MCF 10A (cell line): ENCODE results near the gene EPB41. TPM values are rescaled to one million over a fixed set of nuclear protein-coding genes. Genes with fewer than 3 reads are reported as not detected.

ENCODE experiments used
- BruUV-seq: library from RNA; stranded (reverse); fragments of 400-500 nt; replicated peaks from 2 replicates; lab custom pipeline; 2021; lab: Mats Ljungman, UMichigan
- CTCF ChIA-PET: fragments of 300-600 bp; sonication (Branson Sonifier 250); formaldehyde crosslinking; extraction: SDS; loops from one replicate; lab custom pipeline; 2021; ENCODE audit warnings: antibody characterized with exemption, inconsistent platforms; lab: Yijun Ruan, JAX
- POLR2A ChIA-PET: fragments of 300-600, 350-650 bp; sonication (Branson Sonifier 250); formaldehyde crosslinking; extraction: SDS; loops from one replicate; lab custom pipeline; 2020; ENCODE audit warnings: antibody characterized with exemption, inconsistent platforms; lab: Yijun Ruan, JAX
- DNase-seq: peaks from one replicate; pipeline ENCODE4 v3.0.0-alpha.2; 2018; ENCODE audit not compliant: unreplicated experiment
- H3K27ac Mint-ChIP-seq: one replicate; pipeline ENCODE4 v1.8.0; 2022; ENCODE audit warnings: mild to moderate bottlenecking, low read depth, mixed read lengths; ENCODE audit not compliant: unreplicated experiment
- H3K27me3 Mint-ChIP-seq: one replicate; pipeline ENCODE4 v1.8.0; 2022; ENCODE audit warnings: mixed read lengths; ENCODE audit not compliant: insufficient read depth, unreplicated experiment
- H3K36me3 Mint-ChIP-seq: one replicate; pipeline ENCODE4 v1.8.0; 2022; ENCODE audit warnings: mild to moderate bottlenecking, moderate library complexity, mixed read lengths; ENCODE audit not compliant: insufficient read depth, unreplicated experiment
- H3K4me1 Mint-ChIP-seq: one replicate; pipeline ENCODE4 v1.8.0; 2022; ENCODE audit warnings: mixed read lengths; ENCODE audit not compliant: insufficient read depth, unreplicated experiment
- H3K4me3 Mint-ChIP-seq: one replicate; pipeline ENCODE4 v1.8.0; 2022; ENCODE audit warnings: mild to moderate bottlenecking, moderate library complexity, mixed read lengths; ENCODE audit not compliant: unreplicated experiment
- H3K9me3 Mint-ChIP-seq: one replicate; pipeline ENCODE4 v1.8.0; 2022; ENCODE audit warnings: mixed read lengths; ENCODE audit not compliant: unreplicated experiment
- CTCF ChIP-seq: fragments of 200-600 bp; IDR thresholded peaks from one replicate; pipeline ENCODE4 v1.8.0; 2022; ENCODE audit warnings: antibody characterized with exemption, mild to moderate bottlenecking; ENCODE audit not compliant: unreplicated experiment
- intact Hi-C: fragments of 100-400 bp; cut with micrococcal nuclease; formaldehyde crosslinking; loops from 2 replicates; pipeline ENCODE4 v1.14.1; 2022
- total RNA-seq: library from RNA; stranded (reverse); gene quantifications from 2 replicates; pipeline ENCODE4 v1.2.3, GENCODE V29; 2022

Gene EPB41
- total RNA-seq, 1 experiment from 2014 or later = 15.0 TPM

- ChIA-PET CTCF (no interaction called here), POLR2A (interaction anchor here (1.0 to 1.1 kb wide), 2 partner anchors 54 to 62 kb away, joined by 3 read pairs; no protein-coding TSS in a partner anchor)
- no peak for TF ChIP-seq CTCF
- Mint-ChIP-seq H3K4me3 (no peak overlapping the region), H3K27ac (no peak overlapping the region), H3K9me3 (no peaks in the 10 kb centered on the region), H3K4me1 (peaks cover 24% of the 10 kb centered on the region), H3K27me3 (no peaks in the 10 kb centered on the region), H3K36me3 (no peaks in the 10 kb centered on the region)
- intact Hi-C loops = no loop called here
- no TSS peak for BruUV-seq
- DNase-seq = no peak
Observed at GRCh38 chr1:28976248-28976647, 61.9 kb downstream of the EPB41 start.

GRCh38 chr1:28981210-28981609, 66.8 kb downstream of the EPB41 start:
- intact Hi-C loops = no loop called here
- DNase-seq = no peak
- Mint-ChIP-seq H3K27ac (no peak overlapping the region), H3K4me1 (no peaks in the 10 kb centered on the region), H3K9me3 (peaks cover 6% of the 10 kb centered on the region), H3K36me3 (no peaks in the 10 kb centered on the region), H3K27me3 (no peaks in the 10 kb centered on the region), H3K4me3 (no peak overlapping the region)
- TF ChIP-seq CTCF = no peak
- POLR2A ChIA-PET = no interaction called here
- BruUV-seq = no TSS peak
- CTCF ChIA-PET = no interaction called here

- ChIA-PET CTCF (no interaction called here), POLR2A (no interaction called here)
- Mint-ChIP-seq H3K36me3 (no peaks in the 10 kb centered on the region), H3K4me1 (no peaks in the 10 kb centered on the region), H3K27me3 (no peaks in the 10 kb centered on the region), H3K27ac (no peak overlapping the region), H3K4me3 (no peak overlapping the region), H3K9me3 (peaks cover 6% of the 10 kb centered on the region)
- no peak for DNase-seq
- intact Hi-C loops = no loop called here
- TF ChIP-seq CTCF = no peak
- no TSS peak for BruUV-seq
Observed at GRCh38 chr1:28982198-28982597, 67.8 kb downstream of the EPB41 start.

- intact Hi-C loops = no loop called here
- TF ChIP-seq CTCF = no peak
- Mint-ChIP-seq H3K4me3 (no peak overlapping the region), H3K36me3 (no peaks in the 10 kb centered on the region), H3K4me1 (no peaks in the 10 kb centered on the region), H3K27ac (no peak overlapping the region), H3K27me3 (no peaks in the 10 kb centered on the region), H3K9me3 (peaks cover 6% of the 10 kb centered on the region)
- DNase-seq = no peak
- CTCF ChIA-PET = interaction anchor here (1.2 kb wide), 1 partner anchor 51 kb away, joined by 3 read pairs; no protein-coding TSS in a partner anchor
- POLR2A ChIA-PET = no interaction called here
- BruUV-seq = no TSS peak
Observed at GRCh38 chr1:28983091-28983490, 68.7 kb downstream of the EPB41 start.
